DMS53 treated with DMSO at 0.1 percent for 48 hours (cell line): ENCODE results near the gene TBC1D3B.
"Not testable (repeated sequence)": the region's sequence is repeated elsewhere in the genome, so short reads cannot be mapped to it uniquely, and the experiment has no call there.

Experiments used
- DNase-seq: peaks from one replicate; lab custom pipeline; 2025; ENCODE audit not compliant: unreplicated experiment; lab: John Stamatoyannopoulos, UW

TBC1D3B gene

DNA sequence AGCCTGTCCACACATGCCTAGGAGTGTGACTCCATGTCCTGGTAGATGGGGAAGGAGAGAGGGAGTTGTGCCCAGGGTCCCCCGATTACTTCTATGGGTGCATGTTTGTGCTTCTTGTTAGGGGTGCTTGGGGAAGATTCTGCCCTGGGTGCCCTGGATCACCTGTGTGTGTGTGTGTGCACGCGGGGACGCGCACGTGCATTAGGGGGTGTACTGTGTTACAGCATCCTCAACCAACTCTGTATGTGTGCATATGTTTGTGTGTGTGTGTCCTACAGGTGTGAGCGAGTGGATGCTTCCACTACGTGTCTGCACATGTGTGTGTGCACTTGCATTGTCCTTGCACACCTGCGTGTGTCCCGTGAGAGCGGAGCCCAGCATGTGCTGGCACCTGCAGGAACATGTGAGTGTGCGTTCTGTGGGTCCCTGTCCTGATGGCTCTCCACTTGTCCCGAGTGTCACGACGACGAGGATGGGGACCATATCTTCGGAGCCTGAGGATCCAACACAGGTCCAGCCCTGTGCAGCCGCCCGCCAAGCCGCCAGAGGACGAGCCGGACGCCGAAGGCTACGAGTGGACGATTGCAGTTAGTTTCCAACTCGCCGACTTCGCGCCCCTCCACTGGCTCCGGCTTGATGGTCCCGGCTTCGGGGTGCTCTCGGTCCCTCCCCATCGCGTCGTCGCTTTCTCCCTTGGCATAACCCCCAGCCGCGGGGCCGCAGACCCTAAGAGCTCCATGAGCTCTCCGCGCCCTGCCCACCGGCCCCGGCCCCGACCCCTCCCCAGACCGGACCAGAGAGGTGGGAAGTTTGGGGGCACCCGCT lies 6.0 kb upstream of the TBC1D3B start:
- DNase-seq, result no peak

DNA sequence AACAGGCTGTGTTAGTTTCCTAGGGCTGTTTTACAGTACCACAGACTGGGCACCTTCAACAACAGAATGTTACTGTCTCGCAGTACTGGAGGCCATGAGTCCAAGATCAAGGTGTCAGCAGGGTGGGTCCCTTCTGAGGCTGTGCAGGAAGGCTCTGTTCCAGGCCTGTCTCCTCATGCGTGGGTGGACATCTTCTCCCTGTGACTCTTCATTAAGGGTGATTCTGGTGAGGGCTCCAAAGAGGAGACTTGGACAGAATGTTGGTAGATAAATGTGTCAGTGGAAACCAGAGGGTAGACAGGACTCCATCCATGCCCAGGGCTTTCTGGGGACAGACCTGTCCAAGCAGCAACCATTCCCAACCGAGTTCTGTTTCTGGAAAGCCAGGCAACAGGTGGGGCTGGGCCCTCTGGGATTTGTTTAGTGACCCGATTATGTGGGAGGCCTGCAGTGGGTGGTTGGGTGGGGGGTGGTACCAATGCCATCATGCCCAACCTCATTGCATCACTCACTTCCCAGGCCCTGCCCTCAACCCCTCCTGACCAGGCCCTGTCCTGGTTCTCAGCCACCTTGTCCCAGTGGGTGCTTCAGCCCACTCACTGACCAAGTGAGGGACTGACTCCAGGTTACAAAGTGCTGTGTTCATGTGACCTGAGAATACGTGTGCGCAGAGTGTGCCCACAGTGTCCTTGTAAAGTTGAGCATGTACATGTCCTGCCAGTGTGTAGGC lies 5.2 kb upstream of the TBC1D3B start:
- DNase-seq, result not testable (repeated sequence)

DNA sequence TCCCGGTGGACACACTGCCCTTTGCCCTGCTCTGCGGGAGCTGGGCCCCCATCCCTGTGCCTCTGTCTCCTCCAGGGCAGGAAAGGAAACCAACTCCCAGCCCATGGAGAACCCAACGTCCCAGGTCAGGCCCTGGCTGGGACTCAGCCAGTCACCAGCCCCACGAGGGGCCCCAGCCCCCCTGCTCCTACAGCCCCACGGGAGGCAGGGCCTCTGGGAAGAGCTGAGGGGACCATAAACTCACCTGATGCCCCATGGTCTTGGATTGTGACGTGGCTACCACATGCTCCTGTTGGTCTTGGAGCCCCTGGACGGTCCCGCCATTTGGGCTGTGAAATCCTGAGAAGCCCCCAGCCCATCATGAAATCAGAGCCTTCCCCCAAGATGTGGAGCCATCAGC lies 7.6 kb downstream of the TBC1D3B start:
- not testable (repeated sequence) for DNase-seq

GRCh38 chr17:36153895-36154610 lies 22.4 kb downstream of the TBC1D3B start:
- DNase-seq, result no peak

DNA sequence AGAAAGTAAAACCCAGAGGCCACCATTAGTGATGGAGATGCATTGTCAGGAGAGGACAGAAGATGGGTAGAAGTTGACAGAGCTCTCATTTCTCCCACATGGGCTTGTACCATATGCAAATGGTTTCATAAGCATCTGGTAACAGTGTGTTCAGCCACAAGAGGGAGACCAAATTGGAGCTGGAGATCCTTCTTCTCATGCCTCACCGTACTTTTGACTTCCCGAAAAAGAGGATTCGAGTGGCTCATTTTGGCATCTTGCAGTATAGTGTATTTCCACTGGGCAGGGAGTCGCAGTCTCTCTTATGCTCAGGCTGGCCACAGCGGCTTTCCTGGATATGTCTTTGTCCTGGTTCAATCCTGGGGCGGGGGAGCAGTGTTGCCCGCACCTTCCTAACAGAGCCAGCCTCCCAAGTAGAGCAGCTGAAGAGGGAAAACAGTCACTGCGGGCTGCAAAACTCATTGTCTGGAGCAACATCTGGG lies 23.8 kb downstream of the TBC1D3B start:
- no peak for DNase-seq

DNA sequence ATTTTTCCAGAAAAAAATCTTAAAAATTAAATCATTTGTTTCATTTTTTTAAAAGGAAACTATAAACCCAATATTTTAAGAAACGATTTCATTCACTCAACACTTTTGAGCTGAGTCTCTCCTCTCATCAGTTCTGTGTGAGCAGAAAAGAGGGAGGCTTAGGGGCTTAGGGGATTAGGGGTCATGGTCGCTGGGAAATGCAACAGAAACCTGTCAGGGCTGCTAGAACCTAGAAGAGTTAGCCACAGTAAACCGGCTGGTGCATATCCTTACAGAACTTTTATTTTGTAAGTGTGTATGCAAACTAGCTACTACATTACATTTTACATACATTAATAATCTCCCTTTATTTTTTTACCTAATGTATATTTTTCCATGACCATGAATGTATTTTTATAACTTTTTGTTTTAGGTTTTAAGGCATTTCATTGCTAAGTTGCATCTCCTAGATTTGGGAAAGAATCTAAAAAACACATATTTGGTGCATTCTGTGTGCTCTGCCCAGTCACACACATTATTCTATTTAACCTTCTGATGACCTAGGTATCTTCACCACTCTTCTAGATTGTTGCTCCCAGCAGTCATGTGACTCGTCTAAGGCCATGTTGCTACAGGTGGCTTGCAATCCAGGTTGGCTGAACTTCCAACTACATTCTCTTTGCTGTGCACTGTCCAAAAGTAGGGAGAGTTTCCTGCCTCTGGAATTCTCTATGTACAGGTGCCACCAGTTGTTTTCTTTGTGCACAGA lies 24.4 kb downstream of the TBC1D3B start:
- DNase-seq, result no peak

- no peak for DNase-seq
These were observed 27.1 kb downstream of the TBC1D3B start for GRCh38 chr17:36149296-36149820.

GRCh38 chr17:36148559-36149295 lies 27.7 kb downstream of the TBC1D3B start:
- peak; percentile 59 for DNase-seq

DNA sequence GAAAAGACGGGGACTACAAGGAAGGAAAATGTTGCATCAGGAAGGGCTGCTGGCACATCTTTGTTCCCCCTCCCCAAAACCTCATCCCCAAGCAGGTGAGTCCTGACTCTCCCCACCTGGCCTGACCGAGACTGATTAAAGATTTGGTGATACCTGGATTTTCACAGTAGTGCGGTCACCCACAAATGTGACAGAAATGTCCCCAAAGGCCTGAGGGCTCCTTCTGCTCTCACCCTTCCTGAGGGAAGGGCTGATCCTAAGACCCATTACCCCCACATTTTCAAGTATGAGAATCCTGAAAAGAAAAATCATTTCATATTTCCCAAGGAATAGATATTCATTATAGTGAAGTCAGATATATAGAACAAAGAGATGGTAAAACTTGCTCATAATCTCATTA lies 28.8 kb downstream of the TBC1D3B start:
- DNase-seq, result no peak

GRCh38 chr17:36144981-36145729 lies 31.3 kb downstream of the TBC1D3B start:
- no peak for DNase-seq

DNA sequence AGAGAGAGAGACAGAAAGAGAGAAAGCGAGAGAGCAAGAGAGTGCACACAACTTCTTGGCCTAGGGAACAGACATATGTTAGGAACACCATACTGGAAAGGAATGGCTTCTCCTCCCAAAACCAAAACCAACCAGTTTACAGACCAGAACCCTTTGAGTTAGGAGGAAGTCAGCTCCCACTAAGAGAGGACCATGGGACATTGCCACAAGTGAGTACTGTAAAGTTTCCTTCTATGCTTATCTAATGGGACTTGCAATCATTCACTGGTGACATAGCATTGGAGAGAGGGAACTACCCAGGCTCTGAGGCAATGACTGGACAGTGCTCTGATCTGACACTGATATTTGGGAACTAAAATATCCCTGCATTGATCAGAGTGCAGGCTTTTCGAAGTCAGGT lies 32.4 kb downstream of the TBC1D3B start:
- no peak for DNase-seq

DNA sequence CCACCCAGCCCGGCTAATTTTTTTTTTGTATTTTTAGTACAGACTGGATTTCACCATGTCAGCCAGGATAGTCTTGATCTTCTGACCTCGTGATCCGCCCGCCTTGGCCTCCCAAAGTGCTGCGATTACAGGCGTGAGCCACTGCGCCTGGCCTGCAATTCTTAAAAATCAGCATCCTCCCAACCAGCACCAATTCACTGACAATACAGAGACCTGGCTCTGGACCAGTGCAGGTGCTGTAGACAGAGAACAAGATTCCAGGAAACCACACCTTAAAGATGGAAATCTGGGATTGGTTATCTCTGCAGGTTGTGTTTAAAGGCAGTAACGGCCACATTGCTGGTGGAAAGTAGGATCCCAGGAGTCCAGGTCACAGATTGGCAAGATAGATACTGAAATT lies 33.6 kb downstream of the TBC1D3B start:
- no peak for DNase-seq

DNA sequence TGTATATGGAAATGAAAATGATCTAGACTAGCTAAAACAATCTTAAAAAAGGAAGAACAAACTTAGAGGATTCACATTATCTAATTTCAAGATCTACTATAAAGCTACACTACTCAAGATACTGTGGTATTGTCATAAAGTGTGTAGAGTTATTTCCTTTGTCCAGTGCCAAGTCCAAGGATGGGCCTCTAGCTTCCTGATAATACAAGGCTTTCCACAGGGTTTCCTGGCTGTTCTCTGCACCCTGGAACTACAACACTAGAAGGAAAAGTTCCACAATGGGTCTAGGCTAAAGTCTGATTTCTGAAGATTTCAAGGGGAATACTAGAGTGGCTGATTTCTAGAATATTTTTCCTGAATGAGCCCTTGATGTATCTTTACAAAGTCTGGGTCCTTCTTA lies 34.2 kb downstream of the TBC1D3B start:
- no peak for DNase-seq

GRCh38 chr17:36136439-36136838 lies 40.0 kb downstream of the TBC1D3B start:
- no peak for DNase-seq

GRCh38 chr17:36136036-36136435 lies 40.4 kb downstream of the TBC1D3B start:
- no peak for DNase-seq

DNA sequence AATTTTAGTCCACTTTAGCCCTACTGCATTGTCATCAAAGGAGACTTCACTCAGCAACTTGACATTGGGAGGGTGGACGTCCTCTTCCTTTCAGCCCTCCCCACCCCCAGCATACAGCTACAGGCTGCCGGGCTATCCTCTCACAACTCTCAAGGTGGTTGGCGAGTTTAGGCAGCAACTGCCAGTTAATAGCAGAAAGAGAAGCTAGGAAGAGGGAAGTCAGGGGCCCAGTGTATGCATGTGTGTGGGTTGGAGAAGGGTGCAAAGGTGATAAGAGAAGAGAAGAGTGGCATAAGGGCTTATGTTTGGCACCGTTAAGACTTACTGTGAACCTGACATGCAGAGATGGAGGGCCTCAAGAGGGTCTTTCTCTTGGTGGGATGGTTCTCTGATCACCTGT lies 41.0 kb downstream of the TBC1D3B start:
- DNase-seq, result no peak

DNA sequence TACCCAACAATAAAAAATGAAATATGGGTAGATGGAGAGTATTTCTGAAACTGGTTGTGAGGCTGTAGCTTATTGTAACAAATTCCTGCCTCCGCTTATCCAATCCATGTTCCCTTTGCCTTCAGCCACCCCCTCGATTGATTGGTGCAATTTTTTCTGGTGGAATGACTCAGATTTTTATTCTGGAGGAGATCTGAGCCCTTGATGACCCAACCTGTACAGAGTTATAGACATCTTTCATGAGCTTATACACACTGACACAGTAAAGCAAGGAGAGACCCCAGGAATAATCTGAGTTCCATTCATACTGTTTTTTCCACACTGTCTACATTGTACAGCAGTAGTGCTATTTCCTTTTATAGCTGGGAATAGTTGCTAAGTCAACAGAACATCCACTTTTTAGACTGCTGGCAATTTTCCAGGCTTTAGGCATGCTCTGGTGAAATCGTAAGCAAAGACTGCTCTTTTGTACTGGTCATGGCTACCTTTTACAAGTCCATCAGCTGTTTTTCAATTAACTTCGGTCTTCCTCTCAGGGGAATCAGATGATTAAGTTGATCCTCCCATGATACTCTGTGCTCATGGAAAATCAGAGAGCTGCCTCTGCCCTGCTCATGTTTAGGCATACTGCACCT lies 42.7 kb downstream of the TBC1D3B start:
- peak; percentile 62 for DNase-seq

GRCh38 chr17:36132421-36132831 lies 44.0 kb downstream of the TBC1D3B start:
- no peak for DNase-seq

- no peak for DNase-seq
These were observed 44.5 kb downstream of the TBC1D3B start for GRCh38 chr17:36131931-36132330.
